Activated naive CD8-positive, alpha-beta T cell treated with anti-CD3 and anti-CD28 coated beads, Interleukin-2, amount 50 U/mL, for 24 hours (primary cell): Measurements from ENCODE around the gene RAB35.
A peak's percentile ranks its signal among the peaks of the same experiment; 100 is the strongest.

Experiments
- ATAC-seq: fragments of 150-1000 bp; cut with Tn5 transposase; one replicate; pipeline ENCODE4 v1.10.0; 2021
- DNase-seq: peaks from one replicate; pipeline ENCODE4 v3.0.0; 2021
- H3K27ac Mint-ChIP-seq: one replicate; pipeline ENCODE4 v1.8.0; 2021; ENCODE audit warnings: mild to moderate bottlenecking, mixed read lengths
- H3K27me3 Mint-ChIP-seq: one replicate; pipeline ENCODE4 v1.8.0; 2021; ENCODE audit warnings: mixed read lengths
- H3K36me3 Mint-ChIP-seq: one replicate; pipeline ENCODE4 v1.8.0; 2021; ENCODE audit warnings: low read depth, mixed read lengths
- H3K4me1 Mint-ChIP-seq: one replicate; pipeline ENCODE4 v1.8.0; 2021; ENCODE audit warnings: mixed read lengths
- H3K4me3 Mint-ChIP-seq: one replicate; pipeline ENCODE4 v1.8.0; 2021; ENCODE audit warnings: mild to moderate bottlenecking, moderate library complexity, mixed read lengths
- H3K9me3 Mint-ChIP-seq: one replicate; pipeline ENCODE4 v1.8.0; 2021; ENCODE audit warnings: mixed read lengths

Gene RAB35

DNA sequence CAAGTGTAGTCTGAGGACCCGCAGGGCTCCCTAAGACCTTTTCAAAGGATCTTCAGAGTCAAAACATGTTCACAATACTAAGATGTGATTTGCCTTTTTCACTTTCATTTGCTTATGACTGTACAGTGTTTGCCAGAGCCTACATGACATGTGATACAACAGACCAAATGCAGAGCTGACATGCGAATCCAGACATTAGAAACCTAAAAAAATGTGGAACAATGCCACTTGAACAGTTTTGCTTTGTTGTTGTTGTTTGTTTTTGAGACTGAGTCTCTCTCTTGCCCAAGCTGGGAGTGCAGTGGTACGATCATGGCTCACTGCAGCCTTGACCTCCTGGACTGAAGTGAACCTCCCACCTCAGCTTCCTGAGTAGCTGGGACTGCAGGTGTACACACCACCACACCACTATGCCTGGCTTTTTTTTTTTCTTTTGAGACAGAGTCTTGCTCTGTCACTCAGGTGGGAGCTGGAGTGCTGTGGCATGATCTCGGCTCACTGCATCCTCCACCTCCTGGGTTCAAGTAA, 5.3 kb upstream of the RAB35 start:
- peak overlapping the region; percentile 67 for H3K27ac Mint-ChIP-seq
- H3K4me3 Mint-ChIP-seq = no peak overlapping the region
- peak; percentile 47 for ATAC-seq
- peaks cover 84% of the 10 kb centered on the region for H3K4me1 Mint-ChIP-seq
- no peak for DNase-seq
- H3K27me3 Mint-ChIP-seq = no peaks in the 10 kb centered on the region
- H3K36me3 Mint-ChIP-seq = peaks cover 18% of the 10 kb centered on the region
- no peaks in the 10 kb centered on the region for H3K9me3 Mint-ChIP-seq

- Mint-ChIP-seq H3K9me3 (no peaks in the 10 kb centered on the region), H3K4me3 (no peak overlapping the region), H3K36me3 (peaks cover 15% of the 10 kb centered on the region), H3K27ac (peak overlapping the region; percentile 67), H3K27me3 (no peaks in the 10 kb centered on the region), H3K4me1 (peaks cover 79% of the 10 kb centered on the region)
- no peak for ATAC-seq
- DNase-seq = no peak
Observed at GRCh38 chr12:120121343-120121742, 4.8 kb upstream of the RAB35 start.

DNA sequence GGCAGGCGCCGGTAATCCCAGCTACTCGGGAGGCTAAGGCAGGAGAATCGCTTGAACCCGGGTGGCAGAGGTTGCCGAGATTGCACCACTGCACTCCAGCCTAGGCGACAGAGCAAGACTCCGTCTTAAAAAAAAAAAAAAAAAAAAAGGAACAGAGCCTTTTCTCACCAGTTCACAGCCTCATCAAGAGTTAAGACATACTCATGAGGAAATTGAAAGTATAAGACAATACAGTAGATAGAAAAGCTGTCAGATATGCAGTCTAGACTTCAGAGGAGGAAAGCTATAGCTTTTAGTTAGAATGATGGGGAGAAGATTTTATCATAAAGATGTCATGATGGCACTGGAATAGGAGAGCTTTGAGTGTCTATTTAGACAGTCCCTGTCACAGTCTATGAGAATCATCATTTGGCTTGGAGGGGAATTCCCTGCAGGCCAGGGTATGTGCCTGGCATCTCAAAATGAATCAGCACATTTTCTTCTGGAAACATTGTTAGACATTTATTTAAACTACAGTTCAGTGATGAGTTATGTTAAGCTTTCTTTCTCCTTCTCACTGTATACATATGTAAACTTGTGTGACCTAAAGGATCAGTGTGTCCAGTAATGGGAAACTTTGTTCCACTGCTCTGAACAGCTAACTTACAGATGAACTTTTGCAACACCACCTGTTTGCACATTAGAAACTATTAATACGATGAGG, 2.9 kb upstream of the RAB35 start:
- DNase-seq = no peak
- Mint-ChIP-seq H3K36me3 (peaks cover 14% of the 10 kb centered on the region), H3K27me3 (no peaks in the 10 kb centered on the region)

DNA sequence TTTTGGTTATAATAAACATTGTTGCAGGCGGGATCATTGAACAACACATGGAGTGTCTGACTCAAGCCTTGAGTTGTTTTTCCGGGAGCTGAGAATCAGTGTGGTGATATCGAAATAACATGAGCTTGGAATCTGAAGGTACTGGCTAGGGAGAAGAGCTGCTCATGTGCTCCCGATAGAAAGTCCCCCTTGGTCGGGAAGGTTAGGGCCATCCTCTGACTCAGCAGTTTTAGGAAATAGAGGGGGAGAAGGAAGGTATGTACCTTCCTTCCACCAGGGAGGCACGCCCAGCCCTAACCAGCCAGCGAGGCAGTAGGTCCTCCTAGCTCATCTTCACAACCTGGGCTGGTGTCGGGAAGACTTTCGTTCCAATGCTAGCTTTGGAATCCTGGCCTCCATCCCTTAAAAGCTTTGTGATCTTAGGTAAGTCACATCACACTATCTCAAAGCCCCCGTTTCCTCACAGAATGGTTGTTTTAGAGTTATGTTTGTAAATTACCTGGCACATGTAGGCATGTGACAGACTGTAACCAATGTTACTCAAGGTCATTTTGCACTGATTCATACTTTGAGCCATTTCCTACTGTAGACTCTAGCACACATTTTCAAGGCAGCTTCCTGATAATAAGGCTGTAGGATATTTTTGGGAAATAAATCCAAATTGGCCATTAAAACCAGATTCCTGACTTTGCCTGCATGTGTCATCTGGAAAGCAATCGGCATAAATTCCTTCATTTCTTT, 1.9 kb upstream of the RAB35 start:
- Mint-ChIP-seq H3K27me3 (no peaks in the 10 kb centered on the region), H3K4me3 (peak overlapping the region; percentile 88), H3K9me3 (no peaks in the 10 kb centered on the region), H3K36me3 (peaks cover 18% of the 10 kb centered on the region), H3K27ac (peak overlapping the region; percentile 60), H3K4me1 (peaks cover 74% of the 10 kb centered on the region)
- ATAC-seq (no peak), DNase-seq (no peak)

More for the DNA sequence above, 2.9 kb upstream of the RAB35 start:
- Mint-ChIP-seq H3K9me3 (no peaks in the 10 kb centered on the region), H3K27ac (peak overlapping the region; percentile 83), H3K4me1 (peaks cover 79% of the 10 kb centered on the region), H3K4me3 (peak overlapping the region; percentile 61)
- peak; percentile 62 for ATAC-seq

DNA sequence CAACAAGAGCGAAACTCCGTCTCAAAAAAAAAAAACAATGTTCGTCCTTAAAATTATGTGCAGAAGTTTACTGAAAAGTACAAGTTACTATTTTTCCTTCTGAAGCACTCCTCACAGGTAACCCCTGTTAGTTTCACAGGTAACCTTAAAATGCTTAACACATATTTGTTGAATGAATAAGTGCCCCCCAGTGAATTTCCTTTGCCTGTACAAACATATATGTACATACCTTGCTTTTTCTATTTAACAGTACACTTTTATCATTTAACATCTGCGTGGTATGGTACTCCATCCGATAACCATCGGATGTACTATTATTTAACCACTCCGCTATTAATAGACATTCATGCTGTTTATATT, 1.4 kb upstream of the RAB35 start:
- DNase-seq (no peak), ATAC-seq (no peak)
- Mint-ChIP-seq H3K27ac (peak overlapping the region; percentile 79), H3K27me3 (no peaks in the 10 kb centered on the region), H3K9me3 (no peaks in the 10 kb centered on the region), H3K36me3 (peaks cover 22% of the 10 kb centered on the region), H3K4me3 (peak overlapping the region; percentile 88), H3K4me1 (peaks cover 72% of the 10 kb centered on the region)

DNA sequence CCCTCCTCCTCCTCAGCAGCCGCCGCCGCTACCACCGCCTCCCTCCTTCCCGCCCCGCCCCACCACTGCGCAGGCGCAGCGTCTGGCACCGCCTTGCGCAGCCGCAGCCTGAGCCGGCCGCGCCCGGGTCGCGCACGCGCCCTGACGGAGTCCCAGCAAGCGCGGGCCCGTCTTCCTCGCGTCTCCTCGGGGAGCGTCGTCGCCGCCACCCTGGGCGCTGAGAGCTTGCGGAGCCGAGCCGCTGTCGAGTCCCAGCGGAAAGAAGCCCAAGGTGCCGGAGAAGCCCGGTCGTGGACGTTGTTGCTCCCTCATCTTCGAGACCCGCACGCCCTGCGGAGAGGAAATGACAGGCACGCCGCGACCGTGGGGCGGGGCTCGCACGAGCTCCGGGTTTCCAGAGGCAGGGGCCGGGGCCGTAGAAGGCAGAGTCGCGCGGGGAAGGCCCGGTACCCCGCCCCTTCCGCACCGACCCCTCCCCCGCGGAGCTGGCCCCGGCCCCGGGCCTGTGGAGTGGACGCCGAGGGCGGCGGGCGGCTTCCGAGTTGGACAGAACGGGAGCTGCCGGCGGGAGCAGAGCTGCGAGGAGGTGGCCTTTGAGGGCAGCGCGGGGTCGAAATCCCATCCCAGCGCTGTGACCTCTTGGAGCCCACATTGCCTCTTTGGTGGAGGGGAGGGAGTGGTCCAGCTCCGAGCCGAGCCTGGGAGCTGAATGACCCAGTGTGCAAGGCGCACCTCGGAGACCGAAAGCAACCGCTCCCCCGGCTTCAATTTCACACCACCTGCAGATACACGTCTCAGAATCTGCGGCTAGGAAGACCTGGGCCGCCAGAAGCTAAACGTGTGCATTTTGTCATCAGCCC, 469 bp upstream of the RAB35 start:
- Mint-ChIP-seq H3K4me3 (peak overlapping the region; percentile 88), H3K27ac (peak overlapping the region; percentile 79), H3K27me3 (no peaks in the 10 kb centered on the region), H3K36me3 (peaks cover 25% of the 10 kb centered on the region), H3K4me1 (peaks cover 79% of the 10 kb centered on the region), H3K9me3 (no peaks in the 10 kb centered on the region)
- DNase-seq (peak; percentile 99), ATAC-seq (peak; percentile 62)

GRCh38 chr12:120115692-120116440, 687 bp downstream of the RAB35 start:
- Mint-ChIP-seq H3K27me3 (no peaks in the 10 kb centered on the region), H3K4me3 (peak overlapping the region; percentile 99), H3K36me3 (peaks cover 25% of the 10 kb centered on the region), H3K9me3 (no peaks in the 10 kb centered on the region), H3K27ac (peak overlapping the region; percentile 96), H3K4me1 (peaks cover 79% of the 10 kb centered on the region)
- DNase-seq (peak; percentile 51), ATAC-seq (peak; percentile 1)

DNA sequence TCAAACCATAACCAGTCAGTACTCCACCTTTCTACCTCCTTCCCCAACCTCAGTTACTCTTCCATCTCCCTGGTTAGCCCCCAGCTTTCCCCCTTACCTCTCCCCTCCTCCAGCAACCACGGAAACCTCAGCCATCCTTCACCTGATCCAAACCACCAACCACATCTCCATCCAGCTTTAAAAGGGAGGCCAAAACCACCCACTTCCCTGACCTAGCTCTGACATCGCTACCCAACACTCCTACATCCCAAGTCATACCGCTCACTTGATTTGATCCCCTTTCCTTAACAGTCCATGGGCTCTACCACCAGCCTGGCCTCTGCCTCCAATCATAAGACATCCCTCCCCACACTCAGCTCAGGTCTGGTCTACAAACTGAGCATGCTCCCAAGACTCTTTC, 1.5 kb downstream of the RAB35 start:
- DNase-seq = no peak
- Mint-ChIP-seq H3K4me1 (peaks cover 79% of the 10 kb centered on the region), H3K9me3 (no peaks in the 10 kb centered on the region), H3K27ac (peak overlapping the region; percentile 96), H3K4me3 (peak overlapping the region; percentile 99), H3K36me3 (peaks cover 25% of the 10 kb centered on the region), H3K27me3 (no peaks in the 10 kb centered on the region)
- ATAC-seq = no peak

DNA sequence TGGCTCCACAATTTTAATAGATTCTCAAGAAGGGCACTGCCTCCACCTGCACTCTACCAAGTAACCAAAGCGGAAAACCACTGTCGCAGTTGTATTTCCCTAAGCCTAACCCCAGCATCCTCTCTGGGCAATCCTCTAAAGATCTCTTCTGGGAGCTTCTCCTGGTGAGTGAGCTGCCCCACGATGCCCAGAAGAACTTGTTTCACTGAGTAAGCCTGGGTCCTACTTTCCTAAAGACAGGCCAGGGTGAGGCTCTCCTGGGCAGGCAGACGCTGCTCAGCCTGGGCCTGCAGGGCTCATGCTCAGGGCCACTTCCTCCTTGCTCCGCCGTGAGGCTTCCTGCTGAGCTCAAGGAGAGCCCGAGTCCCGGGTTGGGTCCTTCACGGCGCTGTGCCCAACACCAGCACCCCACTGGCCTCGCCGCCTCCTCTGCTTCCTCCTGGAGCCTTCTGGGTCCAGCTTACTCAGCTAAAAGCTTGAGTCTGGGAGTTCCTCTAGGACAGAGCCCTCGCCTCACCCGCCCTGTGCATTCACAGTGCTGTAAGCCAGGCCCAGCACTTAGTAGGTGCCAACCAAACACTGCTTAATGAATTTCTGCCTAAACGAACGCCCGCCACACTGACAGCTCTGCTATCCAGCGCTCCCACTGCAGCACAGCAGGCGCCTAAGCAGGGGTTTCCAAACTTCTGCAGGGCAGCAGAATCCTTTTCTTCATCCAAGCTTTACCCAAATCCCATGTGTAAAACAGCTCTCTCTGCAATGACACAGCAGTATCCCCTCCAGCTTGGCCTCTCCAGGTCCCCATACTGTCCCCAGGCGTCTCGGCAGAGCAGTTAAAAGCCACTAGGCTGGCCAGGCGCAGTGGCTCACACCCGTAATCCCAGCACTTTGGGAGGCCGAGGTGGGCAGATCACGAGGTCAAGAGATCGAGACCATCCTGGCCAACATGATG, 5.7 kb downstream of the RAB35 start:
- Mint-ChIP-seq H3K9me3 (no peaks in the 10 kb centered on the region), H3K27me3 (no peaks in the 10 kb centered on the region), H3K4me1 (peaks cover 57% of the 10 kb centered on the region), H3K36me3 (peaks cover 31% of the 10 kb centered on the region), H3K4me3 (peak overlapping the region; percentile 41), H3K27ac (peak overlapping the region; percentile 35)
- peak; percentile 49 for DNase-seq
- peak; percentile 80 for ATAC-seq

GRCh38 chr12:120109570-120110267, 6.8 kb downstream of the RAB35 start:
- H3K27ac Mint-ChIP-seq = peak overlapping the region; percentile 34
- no peaks in the 10 kb centered on the region for H3K9me3 Mint-ChIP-seq
- ATAC-seq (no peak), DNase-seq (no peak)
- H3K36me3 Mint-ChIP-seq = peaks cover 34% of the 10 kb centered on the region
- H3K4me1 Mint-ChIP-seq = peaks cover 50% of the 10 kb centered on the region
- H3K4me3 Mint-ChIP-seq = no peak overlapping the region
- H3K27me3 Mint-ChIP-seq = no peaks in the 10 kb centered on the region

GRCh38 chr12:120106151-120106550, 10.4 kb downstream of the RAB35 start:
- H3K4me3 Mint-ChIP-seq = no peak overlapping the region
- no peaks in the 10 kb centered on the region for H3K9me3 Mint-ChIP-seq
- ATAC-seq (no peak), DNase-seq (no peak)
- H3K36me3 Mint-ChIP-seq = peaks cover 27% of the 10 kb centered on the region
- H3K4me1 Mint-ChIP-seq = peaks cover 34% of the 10 kb centered on the region
- no peaks in the 10 kb centered on the region for H3K27me3 Mint-ChIP-seq
- H3K27ac Mint-ChIP-seq = no peak overlapping the region

DNA sequence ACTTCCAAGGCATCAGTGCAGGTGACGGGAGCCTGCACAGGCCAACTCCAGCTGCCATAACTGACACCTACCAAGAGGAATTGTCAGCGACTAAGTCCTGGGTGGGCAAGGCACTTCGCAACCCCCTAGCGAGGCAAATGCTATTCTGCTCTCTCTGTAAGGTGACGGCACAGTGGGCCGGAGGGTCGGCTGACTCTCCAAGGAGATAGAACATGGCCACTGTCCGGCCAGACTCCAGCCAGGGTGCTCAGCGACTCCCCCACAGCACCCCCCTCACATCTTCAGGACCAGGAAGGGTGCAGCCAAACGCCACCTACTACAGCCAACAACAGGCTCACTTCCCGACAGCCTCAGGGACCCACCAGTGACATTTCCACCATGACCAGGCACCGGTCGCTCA, 13.2 kb downstream of the RAB35 start:
- no peaks in the 10 kb centered on the region for H3K27me3 Mint-ChIP-seq
- peaks cover 34% of the 10 kb centered on the region for H3K36me3 Mint-ChIP-seq
- peaks cover 15% of the 10 kb centered on the region for H3K4me1 Mint-ChIP-seq
- no peak for DNase-seq
- no peak overlapping the region for H3K4me3 Mint-ChIP-seq
- H3K27ac Mint-ChIP-seq = no peak overlapping the region
- no peaks in the 10 kb centered on the region for H3K9me3 Mint-ChIP-seq
- no peak for ATAC-seq

DNA sequence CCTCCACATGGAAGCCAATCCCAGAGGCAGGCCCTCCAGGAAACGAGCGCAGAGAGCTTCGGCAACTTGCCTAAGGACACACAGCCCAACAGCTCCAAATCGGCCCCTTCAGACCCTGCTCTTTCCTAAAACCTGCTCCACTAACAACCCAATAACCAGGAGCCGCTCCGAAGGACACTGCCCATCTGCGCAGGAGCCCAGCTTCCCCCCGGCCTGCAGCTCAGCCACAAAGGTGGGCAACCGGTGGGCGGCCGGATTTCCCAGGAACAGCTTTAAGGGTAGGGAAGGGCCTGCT, 13.6 kb downstream of the RAB35 start:
- Mint-ChIP-seq H3K4me1 (peaks cover 15% of the 10 kb centered on the region), H3K27me3 (no peaks in the 10 kb centered on the region), H3K27ac (no peak overlapping the region), H3K36me3 (peaks cover 36% of the 10 kb centered on the region), H3K4me3 (no peak overlapping the region), H3K9me3 (no peaks in the 10 kb centered on the region)
- DNase-seq (no peak), ATAC-seq (no peak)
